Stimulated activated CD8-positive, alpha-beta memory T cell treated with anti-CD3 and anti-CD28 coated beads, Interleukin-12 subunit alpha, Interleukin-12 subunit beta, amount 100 ng/mL, for 24 hours (primary cell): ENCODE measurements around the gene IFNL4.
"Not testable (repeated sequence)": the region's sequence is repeated elsewhere in the genome, so short reads cannot be mapped to it uniquely, and the experiment has no call there.

Experiments
- DNase-seq: peaks from one replicate; pipeline ENCODE4 v3.0.0-alpha.2; 2020; ENCODE audit errors: extremely low read depth

IFNL4 gene

DNA sequence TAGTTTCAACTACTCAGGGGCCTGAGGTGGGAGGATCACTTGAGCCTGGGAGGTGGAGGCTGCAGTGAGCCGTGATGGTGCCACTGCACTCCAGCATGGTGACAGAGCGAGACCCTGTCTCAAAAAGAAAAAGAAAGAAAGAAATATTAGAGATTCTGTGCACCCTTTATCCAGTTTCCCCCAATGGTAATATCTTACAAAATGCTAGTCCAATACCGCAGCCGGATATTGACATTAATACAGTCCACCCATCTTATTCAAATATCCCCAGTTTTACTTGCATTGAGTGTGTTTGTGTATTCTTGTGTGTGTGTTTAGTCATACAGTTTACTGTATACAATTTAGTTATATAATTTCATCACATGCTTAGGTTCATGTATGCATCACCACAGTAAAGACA is 8.6 kb upstream of the IFNL4 start:
- no peak for DNase-seq

DNA sequence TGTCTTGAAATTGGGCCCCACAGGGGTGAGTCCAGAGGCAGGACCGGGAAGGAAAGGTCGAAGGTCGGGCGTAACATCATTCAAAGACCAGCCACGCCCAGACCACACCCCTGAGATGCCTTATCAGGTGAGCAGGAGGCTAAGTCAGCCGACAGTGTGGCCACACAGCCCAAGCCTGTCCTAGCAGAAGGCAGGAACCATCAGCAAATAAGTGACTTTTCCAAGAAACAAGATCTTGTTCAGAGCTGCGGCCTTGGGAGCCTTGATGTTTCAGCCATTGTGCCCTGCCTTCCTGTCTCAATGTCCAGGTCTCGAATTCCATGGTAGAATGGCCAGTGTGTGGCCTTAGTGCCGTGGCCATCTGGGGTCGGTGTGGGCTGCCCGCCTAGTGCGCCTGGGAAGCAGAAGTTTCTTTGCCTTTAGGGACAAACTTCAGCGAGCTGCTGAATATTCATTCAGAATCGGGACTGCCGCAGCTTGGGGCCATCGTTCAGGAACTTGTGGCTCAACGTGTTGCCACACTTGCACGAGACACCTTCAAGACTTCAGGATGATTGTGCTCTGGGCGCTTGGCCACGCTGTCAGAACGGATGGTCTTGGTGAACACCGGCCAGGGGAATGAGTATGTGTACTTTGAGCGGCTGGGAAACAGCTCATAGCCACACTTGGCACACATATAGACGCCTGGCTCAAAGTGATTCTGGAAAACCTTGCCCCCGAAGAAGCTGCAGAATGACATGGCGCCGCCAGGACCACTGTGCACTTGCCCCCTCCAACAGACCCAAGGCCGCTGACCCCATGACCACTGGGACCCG is 6.1 kb upstream of the IFNL4 start:
- DNase-seq = no peak

GRCh38 chr19:39253374-39254149 is 4.9 kb upstream of the IFNL4 start:
- no peak for DNase-seq

DNA sequence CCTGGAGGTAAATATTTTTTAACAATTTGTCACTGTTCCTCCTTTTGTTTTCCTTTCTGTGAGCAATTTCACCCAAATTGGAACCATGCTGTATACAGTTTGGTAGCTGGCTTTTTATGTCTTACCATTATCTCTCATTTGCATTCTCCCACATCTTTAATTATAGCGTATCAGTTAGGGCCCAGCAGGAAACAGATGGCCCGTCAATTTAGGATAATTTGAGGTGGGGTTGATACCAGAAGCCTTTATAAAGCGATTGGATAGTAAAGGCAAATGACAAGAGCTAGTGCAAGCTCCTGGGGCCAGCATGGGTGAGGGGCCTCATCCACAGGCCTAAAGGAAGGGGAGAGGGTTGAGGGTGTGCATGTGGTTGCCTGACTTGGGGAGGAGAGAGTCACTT is 3.8 kb upstream of the IFNL4 start:
- DNase-seq = no peak

DNA sequence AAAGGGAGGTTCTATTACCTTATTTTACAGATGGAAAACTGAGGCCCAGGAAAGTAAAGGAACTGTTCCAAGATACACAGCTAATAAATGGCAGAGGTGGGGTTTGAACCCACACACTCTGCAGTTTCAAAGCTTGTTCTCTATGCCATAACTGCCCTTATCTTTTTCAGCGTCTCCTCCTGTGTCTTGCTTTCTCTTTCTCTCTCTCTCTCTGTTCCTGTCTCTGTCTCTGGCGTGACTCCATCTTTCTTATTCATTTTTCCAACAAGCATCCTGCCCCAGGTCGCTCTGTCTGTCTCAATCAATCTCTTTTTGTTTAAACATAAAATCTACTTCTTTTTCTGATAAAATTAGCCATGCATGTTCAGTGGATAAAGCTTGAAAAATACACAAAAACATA is 3.2 kb upstream of the IFNL4 start:
- no peak for DNase-seq

GRCh38 chr19:39251081-39251480 is 2.4 kb upstream of the IFNL4 start:
- DNase-seq = no peak

GRCh38 chr19:39247701-39248664 is 673 bp downstream of the IFNL4 start:
- no peak for DNase-seq

- no peak for DNase-seq
Measured at GRCh38 chr19:39246951-39247669, 1.5 kb downstream of the IFNL4 start.

DNA sequence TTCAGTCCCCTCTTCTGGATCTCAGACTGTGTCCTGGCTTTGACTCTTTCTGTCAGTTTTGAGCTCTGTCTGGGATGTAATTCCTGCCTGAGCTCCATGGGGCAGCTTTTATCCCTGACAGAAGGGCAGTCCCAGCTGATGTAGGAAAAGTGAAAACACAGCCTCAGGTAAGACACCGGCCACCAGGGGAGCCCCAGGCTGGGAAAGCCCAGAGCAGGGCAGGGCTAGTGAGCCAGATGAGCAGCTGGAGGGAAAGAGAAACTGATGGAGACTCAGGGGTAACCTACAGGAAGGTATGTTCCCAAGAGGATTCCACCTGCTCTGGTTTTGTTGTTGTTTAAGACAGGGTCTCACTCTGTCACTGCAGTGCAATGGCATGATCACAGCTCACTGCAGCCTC is 3.5 kb downstream of the IFNL4 start:
- DNase-seq = not testable (repeated sequence)

- not testable (repeated sequence) for DNase-seq
Measured at GRCh38 chr19:39244410-39245100, 4.1 kb downstream of the IFNL4 start, which contains the start of gene IFNL3. IFNL3 (minus strand) TSS chr19:39245006; CDS start chr19:39244967, 39 bp downstream.

GRCh38 chr19:39243741-39244140 is 4.9 kb downstream of the IFNL4 start:
- not testable (repeated sequence) for DNase-seq

GRCh38 chr19:39240421-39240820 is 8.2 kb downstream of the IFNL4 start:
- no peak for DNase-seq

DNA sequence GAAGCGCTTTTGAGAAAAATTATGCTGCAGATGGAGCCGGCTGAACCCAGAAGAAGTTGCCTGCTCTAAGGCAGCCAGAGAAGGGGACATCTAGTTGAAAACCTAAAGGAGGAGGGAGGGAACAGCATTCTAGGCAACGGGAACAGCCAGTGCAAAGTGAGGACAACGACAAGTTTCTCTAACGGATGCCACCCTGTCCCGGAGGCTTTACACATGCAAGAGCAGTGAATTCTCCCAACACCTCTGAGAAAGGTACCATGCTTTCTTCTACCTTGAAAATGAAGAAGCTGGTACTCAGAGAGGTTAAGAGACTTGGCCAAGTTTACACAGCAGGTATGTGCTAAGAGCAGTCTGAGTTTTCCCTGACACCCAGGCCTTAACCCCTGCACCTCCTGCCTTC is 9.7 kb downstream of the IFNL4 start:
- no peak for DNase-seq

- no peak for DNase-seq
Measured at GRCh38 chr19:39238209-39238608, 10.4 kb downstream of the IFNL4 start.

DNA sequence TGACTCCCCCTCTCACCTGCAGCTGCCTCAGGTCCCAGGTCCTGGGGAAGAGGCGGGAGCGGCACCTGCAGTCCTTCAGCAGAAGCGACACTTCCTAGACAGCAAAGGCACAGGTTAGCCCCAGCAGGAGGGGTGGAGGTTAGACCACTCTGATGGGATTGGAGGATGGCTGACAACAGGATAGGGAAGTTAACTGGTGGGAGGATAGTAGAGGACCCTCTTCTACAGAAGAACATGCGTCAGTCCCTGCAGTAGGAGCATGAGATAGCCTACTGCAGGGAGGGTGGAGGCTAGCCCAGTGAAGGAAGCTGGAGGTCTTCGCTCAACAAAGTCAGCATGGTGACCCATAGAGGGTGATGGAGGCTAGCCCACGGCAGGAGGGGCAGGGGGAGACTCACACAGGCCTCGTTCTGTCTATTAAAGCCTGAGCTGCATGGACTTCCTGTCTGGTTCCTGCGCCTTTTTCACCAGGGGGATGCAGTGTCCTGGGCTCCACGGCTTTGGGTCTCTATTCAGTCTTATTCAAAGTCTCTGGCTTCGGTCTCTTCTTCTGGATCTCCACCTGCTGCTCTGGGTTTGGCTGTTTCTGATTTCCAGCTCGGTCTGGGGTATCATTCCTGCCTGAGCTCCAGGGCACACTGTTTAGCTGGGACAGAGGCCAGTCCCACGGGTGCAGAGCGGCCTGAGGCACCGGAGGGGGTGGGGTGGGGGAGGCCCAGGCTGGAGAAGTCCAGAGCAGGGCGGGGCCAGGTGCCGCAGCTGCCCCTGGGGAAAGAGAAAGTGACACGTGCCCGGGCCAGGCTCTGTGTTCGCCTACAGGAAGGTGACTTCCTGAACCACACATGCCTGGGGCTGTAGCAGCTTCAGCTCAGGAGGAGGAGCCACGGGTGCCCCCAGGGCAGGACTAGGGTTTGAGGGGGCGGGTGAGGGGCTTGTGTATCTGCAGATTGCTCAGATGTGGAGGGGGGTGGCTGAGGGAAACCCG is 11.2 kb downstream of the IFNL4 start:
- DNase-seq = no peak

- DNase-seq = no peak
Measured at GRCh38 chr19:39236527-39236926, 12.1 kb downstream of the IFNL4 start.

- no peak for DNase-seq
Measured at GRCh38 chr19:39232708-39233107, 15.9 kb downstream of the IFNL4 start.

DNA sequence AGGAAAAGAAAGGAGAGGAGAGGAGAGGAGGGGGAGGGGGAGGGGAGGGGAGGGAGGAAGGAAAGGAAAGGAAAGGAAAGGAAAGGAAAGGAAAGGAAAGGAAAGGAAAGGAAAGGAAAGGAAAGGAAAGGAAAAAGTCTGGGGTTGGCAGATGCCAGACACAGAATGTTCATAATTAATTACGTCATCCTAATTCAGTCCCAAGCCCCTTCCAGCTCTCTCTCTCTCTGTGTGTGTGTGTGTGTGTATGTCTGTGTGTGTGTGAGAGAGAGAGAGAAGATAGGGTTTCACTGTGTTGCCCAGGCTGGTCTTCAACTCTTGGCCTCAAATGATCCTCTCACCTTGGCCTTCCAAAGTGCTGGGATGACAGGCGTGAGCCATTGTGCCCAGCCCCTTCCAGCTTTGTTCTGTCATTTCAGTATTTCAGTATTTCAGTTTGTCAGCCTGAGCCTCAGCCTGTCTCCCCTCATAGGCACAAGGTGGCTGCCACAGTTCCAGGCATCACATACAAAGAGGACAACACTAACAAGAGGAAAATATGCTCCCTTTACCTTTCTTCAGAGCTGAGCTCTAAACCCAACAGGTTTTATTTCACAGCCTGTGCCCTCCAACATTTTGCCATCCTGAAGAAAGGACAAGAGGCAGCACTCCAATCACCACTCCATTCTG is 18.4 kb downstream of the IFNL4 start:
- no peak for DNase-seq

DNA sequence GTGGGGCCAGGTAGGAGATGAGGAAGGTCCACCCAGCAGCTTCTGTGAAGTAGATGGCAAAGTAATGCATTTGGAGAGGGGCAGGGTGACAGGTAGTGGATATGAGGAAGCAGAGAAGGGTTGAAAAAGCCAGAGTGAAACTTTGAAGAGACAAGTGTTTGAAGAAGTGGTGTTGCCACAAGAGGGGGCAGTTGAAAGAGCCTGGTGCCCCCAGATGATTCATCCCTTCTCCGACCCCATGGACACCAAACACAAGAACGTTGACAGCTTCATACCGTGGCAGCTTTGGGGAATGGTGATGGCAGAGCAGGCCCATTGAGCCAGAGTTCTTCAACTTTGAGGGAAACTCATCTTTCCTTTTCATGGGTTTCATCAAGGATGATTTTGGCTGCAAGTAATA is 23.7 kb downstream of the IFNL4 start:
- no peak for DNase-seq
